ENCODE data around the gene TCHP.

GRCh38 chr12:109947521-109947920 is 47.4 kb downstream of the TCHP start:
- TF ChIP-seq CTCF (IDR thresholded peaks at IDR 0.05): no peak
- TF ChIP-seq POLR2A (IDR thresholded peaks at IDR 0.05): no peak
- no peak for TF ChIP-seq EP300 (IDR thresholded peaks at IDR 0.05)
